IMR-90 (cell line): ENCODE data around the gene SLC35D2.

Experiments
- CEBPB ChIP-seq: IDR thresholded peaks from 2 replicates; pipeline ENCODE4 v1.6.1; 2012; ENCODE audit warnings: low read depth, low read length, improper control_type of control experiment
- CHD1 ChIP-seq: IDR thresholded peaks from 2 replicates; pipeline ENCODE4 v1.6.1; 2012; ENCODE audit warnings: low read depth, low read length, improper control_type of control experiment
- CTCF ChIP-seq: conservative IDR thresholded peaks from 2 replicates; pipeline ENCODE4 v1.5.1; 2012; ENCODE audit warnings: mild to moderate bottlenecking, low read depth, low read length, improper control_type of control experiment
- MAFK ChIP-seq: IDR thresholded peaks from 2 replicates; pipeline ENCODE4 v1.6.1; 2012; ENCODE audit warnings: low read depth, low read length, improper control_type of control experiment
- NFE2L2 ChIP-seq: fragments of 150-350 bp; IDR thresholded peaks from 2 replicates; pipeline ENCODE4 v1.6.1; 2016; ENCODE audit warnings: low read depth, mild to moderate bottlenecking, low read length
- POLR2A ChIP-seq: IDR thresholded peaks from 2 replicates; pipeline ENCODE4 v1.6.1; 2012; ENCODE audit warnings: mild to moderate bottlenecking, low read depth, low read length
- RCOR1 ChIP-seq: IDR thresholded peaks from 2 replicates; pipeline ENCODE4 v1.6.1; 2012; ENCODE audit warnings: mild to moderate bottlenecking, low read length, improper control_type of control experiment; ENCODE audit not compliant: insufficient replicate concordance

- TF ChIP-seq CTCF: no peak
- TF ChIP-seq CHD1: no peak
- no peak for TF ChIP-seq POLR2A
- TF ChIP-seq MAFK: no peak
- no peak for TF ChIP-seq NFE2L2
- TF ChIP-seq RCOR1: no peak
- TF ChIP-seq CEBPB: no peak
These were observed 21.8 kb downstream of the SLC35D2 start for GRCh38 chr9:96361668-96362067.
